Activated T-cell treated with anti-CD3 and anti-CD28 coated beads, Interleukin-2, amount 50 U/mL, for 48 hours (primary cell): ENCODE data around the gene SCARF2.
A peak's percentile ranks its signal among the peaks of the same experiment; 100 is the strongest.
"Not testable (repeated sequence)": the region's sequence is repeated elsewhere in the genome, so short reads cannot be mapped to it uniquely, and the experiment has no call there.

Experiments used
- DNase-seq, 2 experiments: peaks; one replicate each; pipeline ENCODE4 v3.0.0-alpha.2; 2020

Gene SCARF2

DNA sequence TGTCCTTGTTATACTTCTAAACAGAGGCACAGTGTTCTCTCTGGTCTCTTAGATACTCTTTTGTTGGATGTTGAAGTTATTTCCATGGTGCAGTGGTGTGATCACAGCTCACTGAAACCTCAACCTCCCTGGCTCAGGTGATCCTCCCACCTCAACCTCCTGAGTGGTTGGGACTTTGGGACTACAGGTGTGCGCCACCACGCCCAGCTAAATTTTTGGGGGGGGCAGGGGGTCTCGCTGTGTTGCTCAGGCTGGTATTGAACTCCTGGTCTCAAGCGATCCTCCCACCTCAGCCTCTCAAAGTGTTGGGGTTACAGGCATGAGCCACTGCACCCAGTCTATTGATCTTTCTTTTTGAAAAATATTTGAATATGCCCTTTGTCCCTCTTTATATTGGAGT lies 28.7 kb downstream of the SCARF2 start:
- DNase-seq, result no peak

DNA sequence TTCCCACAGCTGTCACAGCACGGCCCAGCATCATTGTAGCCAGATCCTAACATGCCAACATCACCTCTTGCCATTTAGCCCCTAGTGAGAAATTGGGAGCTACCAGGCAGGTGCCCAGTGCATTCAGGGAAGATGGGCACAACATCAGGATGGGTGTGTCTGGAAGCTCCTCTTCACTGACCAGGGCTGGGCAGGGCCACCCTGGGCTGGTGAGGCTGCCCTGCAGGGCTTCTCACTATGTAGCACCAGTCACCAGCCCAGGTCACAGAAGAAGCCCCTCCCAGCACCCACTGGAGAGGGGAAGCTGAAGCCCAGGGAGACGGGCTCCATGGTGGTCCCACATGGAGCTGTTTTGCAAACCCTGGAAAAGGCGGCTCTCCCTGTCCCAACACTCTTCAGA lies 29.8 kb downstream of the SCARF2 start:
- DNase-seq, result no peak

DNA sequence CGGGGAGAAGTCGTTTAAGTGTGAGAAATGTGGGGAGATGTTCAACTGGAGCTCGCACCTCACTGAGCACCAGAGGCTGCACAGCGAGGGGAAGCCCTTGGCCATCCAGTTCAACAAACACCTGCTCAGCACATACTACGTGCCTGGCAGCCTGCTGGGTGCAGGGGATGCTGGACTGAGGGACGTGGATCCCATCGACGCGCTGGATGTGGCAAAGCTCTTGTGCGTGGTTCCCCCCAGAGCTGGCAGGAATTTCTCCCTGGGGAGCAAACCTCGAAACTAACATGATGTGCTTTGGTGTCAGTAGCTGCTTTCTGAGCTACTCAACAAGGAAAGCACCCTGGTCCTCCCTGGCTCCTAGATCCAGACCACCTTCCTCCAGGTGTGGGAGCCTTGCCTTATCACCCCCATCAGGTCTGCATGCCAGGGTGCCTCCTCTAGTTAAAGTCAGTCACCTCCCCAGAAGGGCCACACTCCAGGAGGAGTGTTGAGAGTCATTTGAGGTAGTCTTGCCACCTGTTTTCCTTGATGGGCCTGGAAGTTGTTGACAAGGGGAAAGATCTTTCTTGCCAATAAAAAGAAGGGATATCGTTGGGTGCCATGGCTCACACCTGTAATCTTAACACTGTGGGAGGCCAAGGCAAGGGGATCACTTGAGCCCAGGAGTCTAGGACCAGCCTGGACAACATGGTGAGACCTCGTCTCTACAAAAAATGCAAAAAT lies 30.8 kb downstream of the SCARF2 start:
- DNase-seq, result no peak

DNA sequence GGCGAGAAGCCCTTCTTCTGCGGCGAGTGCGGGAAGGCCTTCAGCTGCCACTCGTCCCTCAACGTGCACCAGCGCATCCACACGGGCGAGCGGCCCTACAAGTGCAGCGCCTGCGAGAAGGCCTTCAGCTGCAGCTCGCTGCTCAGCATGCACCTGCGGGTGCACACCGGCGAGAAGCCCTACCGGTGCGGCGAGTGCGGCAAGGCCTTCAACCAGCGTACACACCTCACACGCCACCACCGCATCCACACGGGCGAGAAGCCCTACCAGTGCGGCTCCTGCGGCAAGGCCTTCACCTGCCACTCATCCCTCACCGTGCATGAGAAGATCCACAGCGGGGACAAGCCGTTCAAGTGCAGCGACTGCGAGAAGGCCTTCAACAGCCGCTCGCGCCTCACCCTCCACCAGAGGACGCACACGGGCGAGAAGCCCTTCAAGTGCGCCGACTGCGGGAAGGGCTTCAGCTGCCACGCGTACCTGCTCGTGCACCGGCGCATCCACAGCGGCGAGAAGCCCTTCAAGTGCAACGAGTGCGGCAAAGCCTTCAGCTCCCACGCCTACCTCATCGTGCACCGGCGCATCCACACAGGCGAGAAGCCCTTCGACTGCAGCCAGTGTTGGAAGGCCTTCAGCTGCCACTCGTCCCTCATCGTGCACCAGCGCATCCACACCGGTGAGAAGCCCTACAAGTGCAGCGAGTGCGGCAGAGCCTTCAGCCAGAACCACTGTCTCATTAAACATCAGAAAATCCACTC lies 31.5 kb downstream of the SCARF2 start:
- no peak for DNase-seq

DNA sequence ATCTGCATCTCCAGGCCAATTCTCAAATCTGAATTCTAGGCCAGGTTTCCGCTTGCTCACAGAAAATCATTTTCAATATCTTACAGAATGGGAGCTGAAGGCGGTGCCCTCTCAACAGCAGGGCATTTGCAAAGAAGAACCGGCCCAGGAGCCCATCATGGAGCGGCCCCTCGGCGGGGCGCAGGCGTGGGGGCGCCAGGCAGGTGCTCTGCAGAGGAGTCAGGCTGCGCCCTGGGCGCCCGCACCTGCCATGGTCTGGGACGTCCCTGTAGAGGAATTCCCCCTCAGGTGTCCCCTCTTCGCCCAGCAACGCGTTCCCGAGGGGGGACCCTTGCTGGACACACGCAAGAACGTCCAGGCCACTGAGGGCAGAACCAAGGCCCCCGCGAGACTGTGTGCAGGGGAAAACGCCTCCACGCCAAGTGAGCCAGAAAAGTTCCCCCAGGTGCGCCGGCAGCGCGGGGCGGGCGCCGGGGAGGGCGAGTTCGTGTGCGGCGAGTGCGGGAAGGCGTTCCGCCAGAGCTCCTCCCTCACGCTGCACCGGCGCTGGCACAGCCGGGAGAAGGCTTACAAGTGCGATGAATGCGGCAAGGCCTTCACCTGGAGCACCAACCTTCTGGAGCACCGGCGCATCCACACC lies 32.2 kb downstream of the SCARF2 start:
- no peak for DNase-seq

DNA sequence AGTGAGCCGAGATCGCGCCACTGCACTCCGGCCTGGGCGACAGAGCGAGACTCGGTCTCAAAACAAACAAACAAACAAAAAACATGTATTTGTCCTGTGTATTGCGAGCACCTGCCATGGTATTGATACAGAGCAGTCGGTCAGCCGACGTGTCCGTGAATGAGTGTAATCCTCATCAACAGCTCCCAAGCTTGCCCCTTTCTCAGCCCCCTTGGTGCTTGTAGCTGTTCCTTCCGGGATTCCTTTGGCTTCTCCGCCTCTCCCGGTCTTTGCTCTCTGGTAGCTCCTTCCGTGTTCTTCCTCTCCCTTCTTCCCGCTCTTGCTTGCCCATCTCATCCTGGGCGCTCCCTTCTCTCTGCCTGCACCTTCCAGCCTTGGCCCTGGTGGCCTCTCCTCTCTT lies 32.7 kb downstream of the SCARF2 start:
- no peak for DNase-seq

DNA sequence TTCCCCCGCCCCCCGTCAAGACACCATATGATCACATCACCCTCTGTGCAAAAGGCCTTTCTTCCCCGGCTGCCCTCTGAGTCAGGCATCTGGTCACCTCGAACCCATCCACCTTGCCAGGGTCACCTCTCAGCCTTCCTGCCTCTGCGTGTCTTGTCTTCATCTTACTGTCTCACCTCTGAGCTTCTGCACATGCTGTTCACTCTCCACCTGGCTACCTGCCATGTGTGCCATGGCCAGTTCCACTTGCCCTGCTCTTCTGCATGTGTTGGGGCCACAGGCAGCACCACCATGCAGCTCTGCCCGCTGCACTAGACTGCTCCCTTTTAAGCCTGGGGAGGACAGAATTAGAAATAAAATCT lies 33.9 kb downstream of the SCARF2 start:
- DNase-seq, result no peak

DNA sequence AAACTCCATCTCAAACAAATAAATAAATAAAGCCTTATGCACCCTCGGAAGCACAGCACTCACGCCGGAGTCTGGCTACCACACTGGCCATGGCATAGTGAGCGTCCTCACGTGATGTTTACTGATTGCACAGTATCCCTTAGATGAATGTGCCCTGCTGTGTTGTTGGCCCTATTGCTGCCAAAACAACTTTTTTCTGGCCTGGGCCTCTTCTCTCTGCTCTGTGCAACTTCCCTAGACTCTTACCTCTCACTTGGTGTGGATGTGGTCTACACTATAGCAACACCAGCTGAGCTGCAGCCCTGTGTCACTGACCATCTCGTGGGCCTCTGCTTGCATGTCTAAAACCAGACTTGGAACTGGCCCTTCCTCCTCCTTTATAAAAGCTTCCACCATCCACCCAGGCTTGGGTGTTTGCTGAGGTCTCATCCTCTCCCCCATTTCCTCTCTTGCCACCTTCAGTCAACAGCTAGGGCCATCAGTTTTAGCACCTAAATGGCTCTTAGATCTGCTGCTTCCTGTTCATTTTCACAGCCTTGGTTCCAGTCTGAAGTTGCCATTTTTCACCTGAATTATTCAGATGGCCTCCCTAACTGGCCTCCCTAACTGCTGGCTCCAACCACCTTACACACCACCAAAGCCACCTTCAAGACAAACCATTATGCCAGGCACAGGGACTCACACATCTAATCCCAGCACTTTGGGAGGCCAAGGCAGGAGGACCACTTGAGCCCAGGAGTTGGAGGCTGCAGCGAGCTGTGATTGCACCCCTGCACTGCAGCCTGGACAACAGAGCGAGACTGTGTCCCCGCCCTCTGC lies 34.5 kb downstream of the SCARF2 start:
- DNase-seq, result no peak

DNA sequence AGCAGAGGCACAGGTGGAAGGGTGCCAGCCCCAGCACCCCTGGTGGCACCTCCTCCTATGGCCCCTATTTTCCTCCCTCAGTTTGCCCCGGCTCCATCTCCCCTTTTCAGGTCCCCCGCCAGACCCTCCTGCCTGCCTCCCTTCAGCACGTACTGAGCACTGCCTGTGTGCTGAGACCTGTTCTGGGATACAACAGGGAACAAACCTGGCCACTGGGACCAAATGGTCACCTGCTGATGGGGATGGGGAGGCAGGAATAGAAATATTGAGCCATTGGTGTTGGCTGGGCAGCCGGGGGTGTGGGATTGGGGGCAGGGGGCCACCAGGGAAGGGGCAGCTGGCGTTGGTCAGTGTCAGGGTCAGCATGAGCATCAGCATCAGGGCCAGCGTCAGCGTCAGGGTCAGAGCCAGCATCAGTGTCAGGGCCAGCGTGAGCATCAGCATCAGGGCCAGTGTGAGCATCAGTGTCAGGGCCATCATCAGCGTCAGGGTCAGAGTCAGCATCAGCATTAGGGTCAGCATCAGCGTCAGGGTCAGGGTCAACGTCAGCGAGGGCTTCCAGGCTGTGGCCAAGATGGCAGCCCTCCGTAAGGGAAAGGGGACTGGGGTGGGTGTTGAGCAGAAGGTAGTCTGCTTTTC lies 36.1 kb downstream of the SCARF2 start:
- DNase-seq, result no peak

DNA sequence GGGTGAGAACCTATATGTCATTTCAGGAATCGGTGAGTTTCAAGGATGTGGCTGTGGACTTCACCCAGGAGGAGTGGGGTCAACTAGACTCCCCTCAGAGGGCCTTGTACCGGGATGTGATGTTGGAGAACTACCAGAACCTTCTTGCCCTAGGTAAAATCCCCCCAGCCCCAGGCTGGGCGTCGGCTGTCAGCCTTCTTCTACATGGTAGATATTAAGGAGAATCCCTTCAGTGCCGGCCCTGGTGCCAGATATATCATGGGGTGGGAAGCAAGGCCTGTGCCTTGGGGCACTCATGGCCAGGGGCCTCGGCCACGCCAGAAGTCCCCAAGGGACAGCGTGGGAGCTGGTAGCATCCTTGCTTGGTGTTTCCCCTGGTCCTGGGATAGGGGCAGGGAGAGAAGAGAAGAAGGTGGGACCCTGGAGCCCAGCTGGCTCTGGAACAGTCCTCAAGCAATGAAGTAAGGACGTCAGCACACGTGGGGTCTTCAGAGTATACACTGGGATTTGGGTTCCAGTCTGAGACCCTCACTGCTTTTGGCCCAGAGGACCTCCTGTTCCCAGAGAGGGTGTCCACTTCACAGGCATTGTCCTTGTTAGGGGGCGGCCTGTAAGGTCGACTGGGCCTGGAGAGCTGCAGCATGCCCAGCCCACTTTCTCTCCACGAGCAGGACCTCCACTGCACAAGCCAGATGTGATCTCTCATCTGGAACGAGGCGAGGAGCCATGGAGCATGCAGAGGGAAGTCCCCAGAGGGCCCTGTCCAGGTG lies 36.8 kb downstream of the SCARF2 start:
- no peak for DNase-seq

DNA sequence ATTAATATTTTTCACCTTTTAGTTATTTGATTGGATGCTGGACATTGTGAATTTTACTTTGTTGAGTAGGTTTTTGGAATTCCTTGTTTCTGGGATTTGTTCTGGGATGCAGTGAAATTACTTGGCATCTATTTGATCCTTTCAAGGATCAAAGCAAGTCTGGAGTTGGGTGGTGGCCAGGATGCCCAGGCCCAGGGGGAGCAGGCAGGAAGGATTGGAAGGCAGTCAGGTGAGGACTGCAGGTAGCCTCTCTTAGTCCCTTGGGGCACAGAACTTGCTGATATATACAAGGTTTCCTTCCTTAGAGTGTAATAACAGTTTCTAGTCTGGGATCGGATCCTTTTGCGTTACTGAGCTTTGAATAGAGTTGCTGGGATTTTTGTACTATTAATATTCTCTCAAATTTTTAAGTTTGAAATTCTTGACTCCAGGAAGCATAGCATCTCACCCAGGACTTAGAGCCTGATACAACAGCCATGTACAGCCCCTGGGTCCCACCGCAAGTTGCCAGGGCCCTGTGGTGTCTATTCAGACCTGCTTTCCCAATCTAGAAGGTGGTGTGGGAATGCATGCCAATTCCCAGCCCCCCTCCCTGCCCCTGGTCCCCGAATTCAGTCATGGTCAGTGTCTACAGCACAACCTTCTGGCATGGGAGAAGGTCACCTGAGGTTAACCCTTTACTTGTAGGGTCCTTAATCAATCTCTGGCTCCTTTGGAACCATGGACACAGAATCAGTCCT lies 37.6 kb downstream of the SCARF2 start:
- DNase-seq, result no peak

DNA sequence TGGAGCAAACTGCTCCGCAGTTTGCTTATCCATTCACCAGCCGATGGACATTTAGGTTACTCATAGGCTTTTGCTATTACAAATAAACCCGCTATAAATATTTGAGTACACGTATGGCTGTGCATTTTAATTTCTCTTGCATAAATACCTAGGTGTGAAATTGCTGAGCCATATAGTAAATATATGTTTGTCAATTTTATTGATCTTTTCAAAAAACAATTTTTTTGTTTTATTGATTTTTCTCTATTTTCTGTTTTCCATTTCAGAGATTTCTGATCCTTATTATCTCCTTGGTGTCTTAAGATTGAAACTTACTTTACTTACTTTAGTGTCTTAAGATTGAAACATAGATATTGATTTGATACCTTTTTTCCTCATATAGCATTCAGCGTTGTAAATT lies 39.2 kb downstream of the SCARF2 start:
- DNase-seq, result no peak

DNA sequence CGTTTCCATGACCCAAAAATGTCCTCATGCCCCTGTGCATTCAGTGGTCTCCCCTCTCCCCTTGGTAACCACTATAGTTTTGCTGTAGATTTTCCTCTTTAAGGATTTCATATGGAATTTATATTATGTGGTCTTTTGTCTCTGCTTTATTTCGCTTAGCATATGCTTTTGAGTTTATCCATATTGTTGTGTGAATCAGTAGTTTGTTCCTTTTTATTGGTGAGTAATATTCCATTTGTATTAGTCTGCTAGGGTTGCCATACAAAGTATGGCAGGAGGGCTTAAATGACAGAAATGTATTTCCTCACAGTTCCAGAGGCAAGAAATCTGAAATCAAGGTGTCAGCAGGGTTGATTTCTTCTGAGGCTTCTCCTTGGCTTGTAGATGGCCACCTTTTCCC lies 40.1 kb downstream of the SCARF2 start:
- no peak for DNase-seq

DNA sequence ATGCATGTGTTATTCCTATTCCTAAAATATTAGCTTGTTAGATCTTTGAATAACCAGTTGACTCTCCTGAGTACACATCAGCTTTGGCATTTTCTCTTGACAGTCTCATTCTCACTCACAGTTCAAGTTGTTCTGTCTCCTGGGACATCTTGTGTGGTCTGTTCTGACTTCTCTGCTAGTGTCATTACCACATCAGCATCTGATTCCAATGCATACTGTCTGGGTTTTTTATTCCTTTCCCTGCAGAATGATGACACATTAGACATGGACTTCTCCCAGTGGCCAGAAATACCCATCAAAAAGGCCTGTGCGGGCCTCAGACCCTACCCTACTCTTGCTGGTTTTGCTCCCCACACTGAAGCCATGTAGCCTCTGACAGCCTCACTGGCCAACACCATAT lies 41.0 kb downstream of the SCARF2 start:
- no peak for DNase-seq

DNA sequence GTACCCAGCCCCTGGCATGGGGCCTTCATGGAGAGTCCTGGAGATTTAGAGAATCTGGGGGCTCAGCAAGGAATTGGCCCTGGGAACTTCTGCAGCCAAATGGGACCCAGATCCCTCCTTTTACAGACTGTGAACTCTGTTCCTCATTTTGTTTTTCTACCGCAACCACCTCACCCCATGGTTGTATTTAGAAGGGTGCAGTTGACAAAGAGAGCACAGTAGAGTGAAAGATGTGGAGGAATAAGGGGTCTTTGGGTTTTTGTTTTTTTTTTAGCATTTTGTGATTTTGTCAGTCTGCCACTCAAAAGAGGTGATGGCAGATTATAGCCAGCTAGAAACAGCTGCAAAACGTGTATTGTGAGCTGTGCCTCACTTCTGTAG lies 41.7 kb downstream of the SCARF2 start:
- no peak for DNase-seq

DNA sequence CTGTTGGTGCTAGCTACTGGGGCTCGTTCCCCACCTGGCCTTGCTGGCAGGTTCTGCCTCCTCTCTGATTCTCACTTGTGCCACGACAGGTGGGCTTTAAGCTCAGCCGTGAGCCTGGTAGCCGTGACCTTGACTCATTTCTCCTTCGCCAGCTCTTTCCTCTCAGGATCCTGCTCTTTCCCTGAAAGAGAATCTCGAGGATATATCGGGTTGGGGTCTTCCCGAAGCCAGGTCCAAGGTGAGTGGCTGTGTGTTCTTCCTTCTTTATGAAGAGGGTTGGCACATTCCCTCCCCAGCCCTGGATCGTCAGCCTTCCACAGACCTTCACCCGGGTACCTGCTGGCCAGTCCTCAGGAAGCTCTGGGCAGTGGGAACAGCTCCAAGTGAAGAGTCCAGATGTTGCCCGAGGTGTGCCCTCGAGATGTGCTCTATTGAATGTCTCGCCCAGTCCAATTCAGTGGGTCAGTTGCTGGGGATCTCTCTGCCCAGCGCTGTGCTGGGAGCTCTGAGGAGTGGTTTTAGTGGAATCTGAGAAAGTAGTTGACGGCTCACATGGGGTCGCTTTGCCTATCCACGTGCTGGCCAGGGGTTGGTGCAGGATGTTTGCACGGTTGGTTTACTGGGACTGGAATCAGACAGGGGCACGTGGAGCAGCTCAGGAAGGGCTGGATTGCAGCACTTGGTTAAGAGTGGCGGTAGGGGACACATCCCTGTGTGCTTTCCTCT lies 42.3 kb downstream of the SCARF2 start:
- no peak for DNase-seq

DNA sequence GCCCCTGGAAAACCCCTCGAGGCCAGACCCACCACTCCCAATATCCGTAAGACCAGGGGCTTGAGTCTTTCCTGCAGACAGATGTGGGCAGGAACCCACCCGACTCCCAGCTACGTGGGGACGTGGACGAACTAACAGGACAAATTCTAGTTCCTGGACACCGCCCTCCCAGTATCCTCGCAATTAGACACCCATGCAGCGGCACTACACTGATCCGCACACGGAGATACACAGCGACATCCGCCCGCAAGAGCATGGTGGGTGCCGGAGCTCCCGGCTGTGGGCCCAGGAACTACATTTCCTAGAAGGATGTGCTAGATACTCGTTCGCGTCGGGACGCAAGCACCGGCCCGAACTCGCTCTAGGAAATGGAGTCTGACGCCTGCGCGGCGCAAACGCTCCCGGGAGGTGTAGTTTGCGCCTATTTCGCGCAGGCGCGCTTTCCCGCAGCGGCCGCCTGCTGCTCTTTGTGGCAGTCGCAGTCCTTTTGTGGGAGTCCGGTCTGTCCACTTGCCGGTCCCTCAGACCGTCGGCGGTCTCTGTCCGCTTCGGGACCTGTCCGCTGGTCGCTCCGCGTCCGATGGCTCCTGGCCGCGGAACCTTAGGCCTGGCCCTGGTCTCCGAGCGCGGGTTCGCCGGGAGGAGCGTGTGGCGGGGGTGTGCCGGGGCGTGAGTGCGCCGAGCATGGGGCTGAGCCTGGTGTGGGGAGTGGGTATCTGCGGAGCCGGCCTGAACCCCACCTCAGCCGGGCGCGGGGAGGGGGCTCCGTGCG lies 43.7 kb downstream of the SCARF2 start, which contains the start of gene ZNF74:
ZNF74 (plus strand) TSS at position 447 of the 772 bp plus-strand sequence. CDS start 478 bp downstream, outside the sequence.
- DNase-seq, result peak; percentile 85 to 88

DNA sequence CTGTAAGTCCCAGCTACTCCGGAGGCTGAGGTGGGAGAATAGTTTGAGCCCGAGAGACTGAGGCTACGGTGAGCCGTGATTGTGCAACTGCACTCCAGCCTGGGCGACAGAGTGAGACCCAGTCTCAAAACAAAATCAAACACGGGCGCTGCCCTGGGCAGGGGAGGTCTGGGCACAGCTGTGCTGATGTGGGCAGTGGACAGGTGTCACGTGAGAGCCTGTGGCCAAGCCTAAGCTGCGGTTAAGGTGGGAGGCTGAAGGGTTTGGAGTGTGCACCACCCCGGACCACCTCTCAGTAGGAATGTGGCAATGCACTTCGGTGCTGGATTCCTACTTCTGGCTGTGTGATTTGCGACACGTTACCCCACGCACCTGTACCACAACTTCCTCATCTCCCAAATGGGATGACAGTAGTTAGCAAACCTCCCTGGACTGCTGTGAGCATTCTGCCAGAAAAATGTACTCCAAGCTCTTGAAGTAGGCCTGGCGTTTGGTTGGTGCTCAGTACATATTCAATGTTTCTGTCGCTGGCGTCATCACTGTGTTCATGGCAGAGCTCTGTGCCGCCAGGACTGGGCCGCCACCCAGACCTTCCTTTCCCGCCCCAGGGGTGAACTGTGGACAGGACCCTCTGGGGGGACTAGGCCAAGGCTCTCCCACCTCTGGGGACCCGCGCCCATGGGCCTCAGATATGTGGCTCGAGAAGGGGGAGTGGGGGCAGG lies 44.5 kb downstream of the SCARF2 start:
- DNase-seq, result no peak

DNA sequence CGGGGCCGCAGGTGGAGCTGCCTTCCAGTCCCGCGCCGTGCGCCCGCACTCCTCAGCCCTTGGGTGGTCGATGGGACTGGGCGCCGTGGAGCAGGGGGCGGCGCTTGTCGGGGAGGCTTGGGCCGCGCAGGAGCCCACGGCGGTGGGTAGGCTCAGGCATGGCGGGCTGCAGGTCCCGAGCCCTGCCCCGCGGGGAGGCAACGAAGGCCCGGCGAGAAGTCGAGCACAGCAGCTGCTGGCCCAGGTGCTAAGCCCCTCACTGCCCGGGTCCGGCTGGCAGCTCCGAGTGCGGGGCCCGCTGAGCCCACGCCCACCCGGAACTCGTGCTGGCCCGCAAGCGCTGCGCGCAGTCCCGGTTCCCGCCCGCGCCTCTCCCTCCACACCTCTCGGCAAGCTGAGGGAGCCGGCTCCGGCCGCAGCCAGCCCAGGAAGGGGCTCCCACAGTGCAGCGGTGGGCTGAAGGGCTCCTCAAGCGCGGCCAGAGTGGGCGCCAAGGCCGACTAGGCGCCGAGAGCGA lies 45.2 kb downstream of the SCARF2 start:
- not testable (repeated sequence) for DNase-seq
